ENCODE measurements around the gene ARHGAP9. TPM values are rescaled to one million over a fixed set of nuclear protein-coding genes. Genes with fewer than 3 reads are reported as not detected.

The ARHGAP9 gene
- total and polyA plus RNA-seq, 2 of the 8 experiments (the other 6 are each of a cell fraction or from before 2014, with no cell fraction given) = 3.2 to 6.0 TPM

GRCh38 chr12:57473886-57474285 is 5.8 kb downstream of the ARHGAP9 start:
- Histone ChIP-seq H3K23ac (ENCODE audit: insufficient read length) (no peak overlapping the region), H3K36me3 (ENCODE audit: control insufficient read depth in 2 of 4, insufficient read depth in 4 of 4, low read length in 3 of 4) (peaks cover 0 to 7% (median 2%) of the 10 kb centered on the region in 4 experiments; a peak in 3 of 8 replicates), H3K4me1 (replicated peaks in 1 of 4; ENCODE audit: control insufficient read depth in 3 of 4, insufficient read depth in 4 of 4, low read length in 3 of 4) (peaks cover 0 to 25% (median 11%) of the 10 kb centered on the region in 4 experiments; a peak in 6 of 7 replicates), H3K9me3 (ENCODE audit: insufficient read depth in 2 of 2, low read depth in 1 of 2, low read length in 1 of 2) (no peaks in the 10 kb centered on the region), H2BK12ac (ENCODE audit: low read depth, low read length) (no peak overlapping the region), H3K18ac (ENCODE audit: extremely low read depth, low read length) (no peak overlapping the region), H2BK15ac (ENCODE audit: low read length) (no peak overlapping the region), H3K4me2 (ENCODE audit: insufficient read depth in 1 of 2, low read depth in 2 of 2, low read length in 2 of 2) (no peak overlapping the region), H3K79me2 (ENCODE audit: control insufficient read depth in 1 of 2, insufficient read depth in 2 of 2, low read length in 2 of 2) (no peaks in the 10 kb centered on the region), H4K91ac (replicated peaks; ENCODE audit: insufficient read length, low read length) (no peak overlapping the region), H4K5ac (ENCODE audit: insufficient read length, low read depth, low read length) (no peak overlapping the region), H2BK120ac (replicated peaks; ENCODE audit: low read depth, low read length) (no peak overlapping the region), H4K8ac (ENCODE audit: extremely low read depth, insufficient read depth, low read length) (no peak overlapping the region), H3K27ac (ENCODE audit: low read depth, low read length) (no peak overlapping the region), H4K20me1 (replicated peaks in 1 of 2; ENCODE audit: control insufficient read depth in 1 of 2, insufficient read depth in 2 of 2, low read length in 2 of 2) (peaks cover 0 to 4% of the 10 kb centered on the region in 2 experiments), H2AK5ac (ENCODE audit: low read depth, low read length) (no peak overlapping the region), H3K27me3 (replicated peaks in 1 of 4; ENCODE audit: control insufficient read depth in 3 of 4, extremely low read depth in 1 of 4, insufficient read depth in 3 of 4, low read length in 3 of 4) (peaks cover 20 to 49% (median 42%) of the 10 kb centered on the region in 4 experiments), H2BK5ac (ENCODE audit: low read depth, low read length) (no peak overlapping the region), H3K23me2 (ENCODE audit: low read depth, low read length) (peaks cover 8% of the 10 kb centered on the region; the same call in 1 of the 2 replicates), H3K4ac (replicated peaks; ENCODE audit: insufficient read length, low read depth, low read length) (no peak overlapping the region), H3K56ac (replicated peaks; ENCODE audit: insufficient read length, low read depth, low read length) (no peak overlapping the region), H2AFZ (ENCODE audit: low read length) (no peak overlapping the region), H3K14ac (ENCODE audit: insufficient read length) (no peak overlapping the region), H3K9ac (replicated peaks in 1 of 4; ENCODE audit: extremely low read depth in 1 of 4, low read depth in 3 of 4, low read length in 3 of 4) (no peak overlapping the region), H2BK20ac (ENCODE audit: low read length) (no peak overlapping the region), H3K79me1 (ENCODE audit: low read depth, low read length) (no peaks in the 10 kb centered on the region), H3K4me3 (ENCODE audit: extremely low read depth in 1 of 4, insufficient read depth in 2 of 4, low read depth in 3 of 4, low read length in 4 of 4) (no peak overlapping the region)
- ChIA-PET CTCF (ENCODE audit: partially characterized antibody) (interaction anchor here (0.6 to 25.1 kb wide), 9 partner anchors 13 to 265 kb away, joined by 3 to 441 read pairs (median 3); partner anchors contain the start of genes GLI1, INHBE and MARS1), POLR2A (ENCODE audit: partially characterized antibody) (interaction anchor here (1.8 kb wide), 1 partner anchor 231 kb away, joined by 4 read pairs; no protein-coding TSS in a partner anchor)
- DNase-seq (ENCODE audit: low read depth in 1 of 2, low spot score in 2 of 2) (no peak), FAIRE-seq (no peak)
- TF ChIP-seq RFX5 (IDR thresholded peaks at IDR 0.05; ENCODE audit: borderline replicate concordance, low read depth, low read length) (no peak), ZNF274 (IDR thresholded peaks at IDR 0.05; ENCODE audit: borderline replicate concordance, extremely low read depth, low read length) (no peak), MAX (IDR thresholded peaks at IDR 0.05) (no peak), RAD21 (IDR thresholded peaks at IDR 0.05 in 1 of 2, conservative IDR thresholded peaks at IDR 0.05 in 1 of 2; ENCODE audit: low read depth in 2 of 2, low read length in 2 of 2) (no peak), SRF (IDR thresholded peaks at IDR 0.05; ENCODE audit: low read depth, low read length) (no peak), CREB1 (IDR thresholded peaks at IDR 0.05) (no peak), KDM1A (IDR thresholded peaks at IDR 0.05; ENCODE audit: borderline replicate concordance, low read length) (no peak), FOSL1 (IDR thresholded peaks at IDR 0.05; ENCODE audit: insufficient read depth, low read depth, low read length) (no peak), YY1 (IDR thresholded peaks at IDR 0.05; ENCODE audit: low read depth, low read length) (no peak)
- WGBS, 2 experiments (ENCODE audit: extremely low coverage in 1 of 2, insufficient coverage in 1 of 2, insufficient read length in 1 of 2, insufficient replicate concordance in 2 of 2, low coverage in 1 of 2, low lambda C conversion rate in 2 of 2, missing lambda C conversion rate in 1 of 2) = 97% methylated on average over 5 of the region's 5 CpGs; no CpG with 5 or more reads in 1 of the 2 experiments

Data from H1 (cell line).